H1 (cell line): Measurements from ENCODE around the gene DCDC1. TPM values are rescaled to one million over a fixed set of nuclear protein-coding genes. Genes with fewer than 3 reads are reported as not detected.

ENCODE experiments used
- CTBP2 ChIP-seq: IDR thresholded peaks from 2 replicates; pipeline ENCODE4 v1.7.0; 2011; ENCODE audit warnings: borderline replicate concordance, mild to moderate bottlenecking, moderate library complexity, mixed read lengths, low read length; ENCODE audit not compliant: insufficient read depth, insufficient read length
- HDAC6 ChIP-seq: IDR thresholded peaks from one replicate; pipeline ENCODE4 v1.7.1; 2012; ENCODE audit warnings: low read depth, mild to moderate bottlenecking, inconsistent platforms, low read length, moderate library complexity
- KDM5A ChIP-seq: fragments of 200-600 bp; IDR thresholded peaks from 2 replicates; pipeline ENCODE4 v1.7.1; 2012; ENCODE audit warnings: mild to moderate bottlenecking, low read length, inconsistent platforms, mixed read lengths
- POLR2A ChIP-seq, 2 experiments: IDR thresholded peaks; 1 replicate in 1 of 2; 2 replicates in 1 of 2; pipeline ENCODE4 v1.6.1; 2011; ENCODE audit warnings: low read depth in 2 of 2, low read length in 2 of 2, mild to moderate bottlenecking in 2 of 2; ENCODE audit errors: control extremely low read depth in 1 of 2
- POLR2AphosphoS5 ChIP-seq: IDR thresholded peaks from 2 replicates; pipeline ENCODE4 v1.6.1; 2011; ENCODE audit warnings: low read depth, low read length
- RAD21 ChIP-seq, 2 experiments: IDR thresholded peaks in 1 of 2; conservative IDR thresholded peaks in 1 of 2; 2 replicates each; pipeline ENCODE4 v1.6.1; 2011; ENCODE audit warnings: low read depth in 2 of 2, low read length in 2 of 2, improper control_type of control experiment in 1 of 2, inconsistent platforms in 1 of 2, mild to moderate bottlenecking in 1 of 2, moderate library complexity in 1 of 2
- SAP30 ChIP-seq: fragments of 300-600 bp; sonication (generic); IDR thresholded peaks from 2 replicates; pipeline ENCODE4 v1.7.1; 2012; ENCODE audit warnings: low read length, moderate library complexity, mild to moderate bottlenecking, inconsistent platforms; ENCODE audit not compliant: insufficient read depth, insufficient replicate concordance
- SIX5 ChIP-seq: IDR thresholded peaks from 2 replicates; pipeline ENCODE4 v1.6.1; 2011; ENCODE audit warnings: mild to moderate bottlenecking, low read depth, low read length
- TAF7 ChIP-seq: optimal IDR thresholded peaks from 2 replicates; pipeline ENCODE3; 2011; ENCODE audit warnings: low read depth, mild to moderate bottlenecking, inconsistent platforms, low read length, moderate library complexity, borderline replicate concordance
- polyA plus RNA-seq, 7 experiments: library from polyadenylated mRNA; depleted of rRNA in 3 of 7; stranded (reverse) in 5 of 7; unstranded in 2 of 7; fragments of >200 nt in 5 of 7; fragments of 200-250 nt in 2 of 7; gene quantifications; 1 replicate in 5 of 7; 2 replicates in 1 of 7; 4 replicates in 1 of 7; pipeline versions ENCODE4 v1.2.1 to v1.2.3, GENCODE V29; 2011 to 2013; ENCODE audit warnings: missing spikeins in 2 of 7, mixed read lengths in 2 of 7
- total RNA-seq: library from RNA; stranded (reverse); fragmentation: NEBNext Ultra II Directional; extraction: Animal tissue kit (Norgen Biotek cat#: 25700); gene quantifications from 2 replicates; pipeline ENCODE4 v1.2.1, GENCODE V29; 2021
- TF ChIP-seq, protein P1 (sequence below): IDR thresholded peaks from 2 replicates; pipeline ENCODE4 v1.6.1; 2011; ENCODE audit warnings: low read length, improper control_type of control experiment

The DCDC1 gene
- total and polyA plus RNA-seq, 2 of the 8 experiments (the other 6 are each of a cell fraction or from before 2014, with no cell fraction given) = 0.15 to 0.56 TPM

DNA sequence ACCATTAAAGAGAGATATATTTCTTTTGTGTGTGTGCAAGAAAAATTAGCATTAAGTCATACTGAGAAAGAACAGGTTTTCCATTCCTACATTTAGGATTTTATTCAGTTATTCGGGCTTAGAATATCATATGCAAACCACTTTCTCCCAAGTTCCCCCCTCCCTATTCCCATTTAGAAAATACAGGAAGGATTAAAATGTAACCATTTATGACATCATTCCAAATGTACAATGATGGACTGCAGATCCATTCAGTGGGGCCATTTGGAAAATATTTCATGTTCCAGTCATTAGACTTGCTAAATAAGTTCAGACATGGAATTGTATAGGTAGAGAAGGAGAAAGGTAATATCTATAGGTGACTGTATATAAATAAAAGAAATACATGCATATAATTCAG lies 554.8 kb downstream of the DCDC1 start (continued):
- no peak for TF ChIP-seq KDM5A
- TF ChIP-seq CTBP2 = no peak
- TF ChIP-seq POLR2A (IDR thresholded peaks at IDR 0.05; ENCODE audit: control extremely low read depth in 1 of 2, low read depth in 2 of 2, low read length in 2 of 2) = no peak
- no peak for TF ChIP-seq RAD21 (IDR thresholded peaks at IDR 0.05 in 1 of 2, conservative IDR thresholded peaks at IDR 0.05 in 1 of 2; ENCODE audit: low read depth in 2 of 2, low read length in 2 of 2)
- TF ChIP-seq SAP30 = no peak
- TF ChIP-seq POLR2AphosphoS5 = no peak
- TF ChIP-seq, protein P1, sequence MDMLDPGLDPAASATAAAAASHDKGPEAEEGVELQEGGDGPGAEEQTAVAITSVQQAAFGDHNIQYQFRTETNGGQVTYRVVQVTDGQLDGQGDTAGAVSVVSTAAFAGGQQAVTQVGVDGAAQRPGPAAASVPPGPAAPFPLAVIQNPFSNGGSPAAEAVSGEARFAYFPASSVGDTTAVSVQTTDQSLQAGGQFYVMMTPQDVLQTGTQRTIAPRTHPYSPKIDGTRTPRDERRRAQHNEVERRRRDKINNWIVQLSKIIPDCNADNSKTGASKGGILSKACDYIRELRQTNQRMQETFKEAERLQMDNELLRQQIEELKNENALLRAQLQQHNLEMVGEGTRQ = no peak
- no peak for TF ChIP-seq TAF7
- TF ChIP-seq SIX5 = no peak
- TF ChIP-seq HDAC6 = no peak

Other genes with a start within 250 kb of the DCDC1 start
- 21.1 TPM in 2 replicates for gene DNAJC24, start 121 bp upstream of the DCDC1 start, total RNA-seq
- gene DNAJC24, start 121 bp upstream of the DCDC1 start, polyA plus RNA-seq (2011; rRNA removed) = 6.8 and 7.2 TPM in 2 replicates
- 27.4 and 28.6 TPM in 2 replicates for gene IMMP1L, start 139.9 kb upstream of the DCDC1 start, total RNA-seq
- 47.7 and 52.3 TPM in 2 replicates for gene IMMP1L, start 139.9 kb upstream of the DCDC1 start, polyA plus RNA-seq (2011; rRNA removed)
- gene ELP4, start 140.0 kb upstream of the DCDC1 start, total RNA-seq = 18.6 and 19.1 TPM in 2 replicates
- 11.7 and 14.0 TPM in 2 replicates for gene ELP4, start 140.0 kb upstream of the DCDC1 start, polyA plus RNA-seq (2011; rRNA removed)